ENCODE results near the gene MRPS23. TPM values are rescaled to one million over a fixed set of nuclear protein-coding genes. Genes with fewer than 3 reads are reported as not detected.
A peak's percentile ranks its signal among the peaks of the same experiment; 100 is the strongest.

Gene MRPS23
- total RNA-seq, 8 experiments from 2014 or later = 33.4 to 72.9 (median 47.4) TPM

DNA sequence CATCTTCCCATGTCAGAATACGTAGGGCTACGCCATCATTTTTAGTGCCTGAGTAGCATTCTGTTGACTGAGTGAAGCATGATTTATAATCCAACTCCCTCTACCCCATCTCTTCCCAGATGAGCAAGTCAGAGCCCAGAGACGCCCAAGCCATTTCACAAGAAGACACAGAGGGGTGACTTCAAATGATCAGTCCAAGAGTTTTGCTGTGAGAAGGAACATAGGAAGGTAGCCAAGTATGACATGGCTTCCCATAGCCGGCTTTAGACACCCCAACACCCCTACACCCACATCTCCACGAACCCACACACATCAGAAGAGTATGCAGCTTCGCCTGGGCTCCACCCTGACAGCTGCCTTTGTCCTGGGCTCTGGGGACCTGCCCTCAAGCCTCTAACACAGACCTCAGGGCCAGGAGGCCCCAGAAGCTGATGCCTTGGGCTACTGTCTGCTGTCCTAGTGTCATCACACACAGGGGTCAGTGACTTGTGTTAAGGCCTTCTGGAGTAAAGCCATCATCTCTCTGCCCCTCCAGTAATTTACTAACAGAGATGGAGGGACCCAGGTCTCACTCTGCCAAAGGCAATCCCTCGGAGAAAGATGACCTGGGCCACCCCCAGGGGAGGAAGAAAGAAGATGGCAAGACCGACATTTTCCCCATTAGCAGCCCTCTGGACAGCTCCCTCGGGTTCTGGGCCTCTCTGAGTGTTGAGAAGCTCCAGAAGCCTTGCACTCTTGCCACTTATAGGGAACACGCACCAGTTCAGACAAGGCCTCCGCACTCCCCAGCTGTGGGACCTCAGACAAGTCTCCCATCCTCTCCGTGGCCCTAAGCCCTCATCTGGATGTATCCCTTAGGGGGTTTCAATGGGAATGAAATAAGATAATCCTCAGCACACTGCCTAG lies 38.7 kb upstream of the MRPS23 start:
- WGBS, 10 experiments = 60 to 100% (median 88%) methylated on average over 1 to 6 of the region's 12 CpGs; no CpG with 5 or more reads in 3 of the 10 experiments
- ATAC-seq (replicated peaks in 6 of 8) = peak in 1 of 8 experiments; percentile 12
- H3K27ac ChIP-seq = peak overlapping the region in 1 of 2 donors; percentile 29
- peaks cover 27 to 34% of the 10 kb centered on the region in 2 donors for H3K4me1 ChIP-seq (replicated peaks in 1 of 2)
- in situ Hi-C loops (cut with MboI; ENCODE audit: low pct_unique_long_range_greater_than_20kb in 2 of 9, low sequenced_read_pairs in 9 of 9, unreplicated experiment in 9 of 9) = loop anchor here in 1 of 9 experiments (25.0 kb wide), 1 partner anchor 99 kb away; the partner anchor contains the start of gene VEZF1
- H3K4me3 ChIP-seq = no peak overlapping the region

DNA sequence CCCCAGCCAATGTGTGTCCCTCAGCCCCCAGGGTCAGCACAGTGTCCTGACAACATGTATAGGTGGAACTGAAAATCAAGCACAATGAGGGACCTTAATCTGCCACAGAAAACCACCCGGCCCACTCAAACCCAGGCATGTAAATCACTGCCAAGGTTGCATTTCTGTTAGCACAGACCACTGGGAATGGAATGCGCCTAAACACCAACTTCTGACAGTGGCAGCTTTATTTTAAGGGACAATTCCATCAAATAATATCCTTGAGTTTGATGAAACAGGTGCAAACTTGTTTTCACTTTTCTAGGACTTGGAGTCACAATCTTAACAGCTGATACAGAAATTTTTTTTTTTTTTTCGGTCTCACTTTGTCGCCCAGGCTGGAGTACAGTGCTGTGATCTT lies 37.3 kb upstream of the MRPS23 start:
- ATAC-seq (replicated peaks in 6 of 8) = no peak
- in situ Hi-C loops (cut with MboI; ENCODE audit: low pct_unique_long_range_greater_than_20kb in 2 of 9, low sequenced_read_pairs in 9 of 9, unreplicated experiment in 9 of 9) = loop anchor here in 1 of 9 experiments (25.0 kb wide), 1 partner anchor 100 kb away; the partner anchor contains the start of gene VEZF1
- 83 to 100% (median 100%) methylated on average over 1 to 4 of the region's 4 CpGs; no CpG with 5 or more reads in 3 of the 10 experiments for WGBS, 10 experiments
- H3K27ac ChIP-seq = no peak overlapping the region
- peaks cover 22 to 24% of the 10 kb centered on the region in 2 donors for H3K4me1 ChIP-seq (replicated peaks in 1 of 2)
- no peak overlapping the region for H3K4me3 ChIP-seq

DNA sequence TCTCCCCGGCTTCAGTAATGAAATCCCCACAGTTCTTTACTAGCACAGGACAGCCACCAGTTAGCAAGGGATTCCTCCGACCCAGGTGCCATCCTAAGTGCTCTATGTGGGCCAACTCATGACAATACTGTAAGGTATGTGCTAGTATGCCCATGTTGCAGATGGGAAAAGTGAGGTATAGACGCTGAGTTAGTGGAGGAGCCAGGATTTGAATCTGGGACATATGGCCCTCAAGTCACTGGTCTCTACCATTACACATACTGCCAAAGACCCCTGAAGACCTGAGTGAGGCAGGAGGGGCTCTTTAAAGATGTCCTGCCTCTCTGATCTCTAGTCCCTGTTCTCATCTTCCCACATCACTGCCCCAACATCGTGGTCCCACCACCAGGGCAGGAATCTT lies 36.2 kb upstream of the MRPS23 start:
- in situ Hi-C loops (cut with MboI; ENCODE audit: low pct_unique_long_range_greater_than_20kb in 2 of 9, low sequenced_read_pairs in 9 of 9, unreplicated experiment in 9 of 9) = loop anchor here in 1 of 9 experiments (25.0 kb wide), 1 partner anchor 101 kb away; the partner anchor contains the start of gene VEZF1
- 67 to 100% (median 80%) methylated on average over 1 to 2 of the region's 4 CpGs; no CpG with 5 or more reads in 7 of the 10 experiments for WGBS, 10 experiments
- Histone ChIP-seq H3K4me3 (no peak overlapping the region), H3K4me1 (replicated peaks in 1 of 2) (peaks cover 33 to 34% of the 10 kb centered on the region in 2 donors), H3K27ac (no peak overlapping the region)
- ATAC-seq (replicated peaks in 6 of 8) = no peak

DNA sequence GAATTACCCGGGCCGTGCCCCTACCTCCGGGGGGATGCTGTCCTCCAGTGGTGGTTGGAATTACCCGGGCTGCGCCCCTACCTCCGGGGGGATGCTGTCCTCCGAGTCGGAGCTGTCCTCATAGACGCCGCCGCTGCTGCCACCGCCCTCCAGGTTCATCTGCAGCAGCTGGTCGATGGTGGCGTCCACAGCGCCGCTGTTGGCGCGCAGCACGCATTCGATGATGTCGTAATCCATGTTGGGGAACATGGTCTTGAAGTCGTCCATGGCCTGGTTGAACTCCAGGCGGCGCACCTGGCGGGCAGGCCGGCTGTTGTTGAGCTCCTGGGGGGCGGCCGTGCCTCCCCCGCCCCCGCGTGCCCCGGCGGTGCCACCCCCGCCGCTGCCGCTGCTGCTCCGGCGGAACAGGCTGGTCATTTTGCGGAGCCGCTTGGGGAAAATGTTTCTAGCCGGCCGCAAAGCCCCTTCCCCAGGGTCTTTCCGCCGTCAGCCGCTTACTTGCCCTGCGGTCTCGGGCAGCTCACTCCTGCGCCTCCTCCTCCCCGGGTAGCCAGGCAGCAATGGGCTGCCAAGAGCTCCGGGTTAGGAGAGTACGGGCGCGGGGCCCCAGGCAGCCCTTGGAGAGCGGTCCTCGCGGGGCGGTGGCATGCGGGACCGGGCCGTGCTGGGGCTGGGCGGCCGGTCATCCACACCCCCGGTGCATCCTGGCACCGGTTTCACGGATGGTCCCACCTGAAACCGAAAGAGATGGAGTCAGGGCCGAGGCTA lies 35.5 kb upstream of the MRPS23 start:
- Histone ChIP-seq H3K4me1 (replicated peaks in 1 of 2) (peaks cover 35 to 39% of the 10 kb centered on the region in 2 donors), H3K4me3 (no peak overlapping the region), H3K27ac (no peak overlapping the region)
- ATAC-seq (replicated peaks in 6 of 8) = no peak
- in situ Hi-C loops (cut with MboI; ENCODE audit: low pct_unique_long_range_greater_than_20kb in 2 of 9, low sequenced_read_pairs in 9 of 9, unreplicated experiment in 9 of 9) = loop anchor here in 1 of 9 experiments (25.0 kb wide), 1 partner anchor 102 kb away; the partner anchor contains the start of gene VEZF1
- WGBS, 10 experiments = 77 to 100% (median 97%) methylated on average over 2 to 7 of the region's 67 CpGs; no CpG with 5 or more reads in 6 of the 10 experiments

DNA sequence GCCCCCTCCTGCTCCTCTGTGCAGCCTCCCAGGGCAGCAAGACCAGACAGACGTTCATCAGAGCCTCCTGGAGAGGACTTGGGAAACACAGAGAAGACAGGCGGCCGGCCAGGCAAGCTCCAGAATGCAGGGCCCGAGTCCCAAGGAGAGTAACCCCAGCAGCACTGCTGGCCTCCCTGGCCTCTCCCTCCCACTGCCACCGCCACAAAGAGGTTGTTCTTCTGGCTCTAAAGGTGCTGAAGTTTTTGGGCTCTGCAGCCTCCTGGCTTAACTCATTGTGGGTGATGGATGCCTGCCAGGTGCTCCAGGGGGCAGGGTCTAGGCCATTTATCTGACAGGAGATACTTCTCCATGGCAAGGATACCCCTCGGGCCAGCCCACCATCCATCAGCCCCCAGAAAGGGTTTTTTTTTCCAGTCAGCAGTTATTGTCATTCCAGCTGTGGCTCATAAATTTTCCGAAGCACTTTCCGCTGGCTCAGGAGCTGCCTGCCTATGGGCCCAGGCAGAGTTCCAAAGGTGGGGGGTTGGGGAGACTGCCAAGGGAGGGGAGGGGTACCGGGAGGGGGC lies 32.0 kb upstream of the MRPS23 start:
- WGBS, 10 experiments = 0 to 100% (median 15%) methylated on average over 1 to 2 of the region's 9 CpGs; no CpG with 5 or more reads in 4 of the 10 experiments
- peak in 5 of 8 experiments; percentile 17 to 75 (median 68) for ATAC-seq (replicated peaks in 6 of 8)

DNA sequence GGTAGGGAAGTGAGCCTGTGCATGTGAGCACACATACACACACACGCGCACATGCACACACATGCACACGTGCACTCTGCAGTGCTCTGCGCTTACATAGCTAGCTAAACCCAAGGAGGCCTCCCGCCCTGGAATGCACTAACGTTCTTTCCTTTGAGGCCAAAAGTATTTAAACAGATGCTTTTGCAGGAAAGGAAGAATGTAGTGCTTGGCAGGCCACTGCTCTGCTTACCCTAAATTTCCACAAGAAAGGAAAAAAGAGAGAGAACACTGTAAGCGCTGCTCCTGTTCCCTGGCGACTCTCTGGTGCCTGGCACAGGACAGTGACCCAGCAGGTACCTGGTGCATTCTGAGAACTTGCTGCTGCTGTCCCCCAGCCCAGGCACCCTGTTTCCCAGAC lies 31.3 kb upstream of the MRPS23 start:
- Histone ChIP-seq H3K4me3 (no peak overlapping the region), H3K4me1 (replicated peaks in 1 of 2) (peaks cover 34 to 44% of the 10 kb centered on the region in 2 donors), H3K27ac (peak overlapping the region in 1 of 2 donors; percentile 78)
- in situ Hi-C loops (cut with MboI; ENCODE audit: low pct_unique_long_range_greater_than_20kb in 2 of 9, low sequenced_read_pairs in 9 of 9, unreplicated experiment in 9 of 9) = loop anchor here in 1 of 9 experiments (25.0 kb wide), 1 partner anchor 106 kb away; the partner anchor contains the start of gene VEZF1
- 53 to 90% (median 63%) methylated on average over 1 to 5 of the region's 8 CpGs; no CpG with 5 or more reads in 5 of the 10 experiments for WGBS, 10 experiments
- peak in 5 of 8 experiments; percentile 3 to 47 (median 18) for ATAC-seq (replicated peaks in 6 of 8)

More for the DNA sequence above, 32.0 kb upstream of the MRPS23 start:
- H3K4me3 ChIP-seq = no peak overlapping the region
- peaks cover 32 to 38% of the 10 kb centered on the region in 2 donors for H3K4me1 ChIP-seq (replicated peaks in 1 of 2)
- H3K27ac ChIP-seq = peak overlapping the region in 1 of 2 donors; percentile 78
- in situ Hi-C loops (cut with MboI; ENCODE audit: low pct_unique_long_range_greater_than_20kb in 2 of 9, low sequenced_read_pairs in 9 of 9, unreplicated experiment in 9 of 9) = loop anchor here in 1 of 9 experiments (25.0 kb wide), 1 partner anchor 105 kb away; the partner anchor contains the start of gene VEZF1

DNA sequence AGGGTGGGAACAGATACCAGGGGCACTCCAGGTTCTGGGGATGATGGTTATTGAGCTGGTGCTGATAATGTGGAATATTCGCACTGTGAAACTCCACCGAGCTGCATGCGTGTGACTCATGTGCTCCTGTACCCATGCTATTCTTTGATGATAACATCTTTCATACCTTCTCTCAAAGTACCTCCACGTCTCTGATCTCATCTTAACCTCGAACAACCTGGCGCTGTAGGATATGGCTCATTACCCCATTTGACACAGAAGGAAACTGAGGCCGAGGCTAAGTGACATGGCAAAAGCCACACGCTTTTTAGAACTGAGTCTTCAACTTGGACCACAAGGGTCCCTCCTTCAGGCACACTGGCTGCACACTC lies 30.2 kb upstream of the MRPS23 start:
- in situ Hi-C loops (cut with MboI; ENCODE audit: low pct_unique_long_range_greater_than_20kb in 2 of 9, low sequenced_read_pairs in 9 of 9, unreplicated experiment in 9 of 9) = loop anchor here in 1 of 9 experiments (25.0 kb wide), 1 partner anchor 107 kb away; the partner anchor contains the start of gene VEZF1
- Histone ChIP-seq H3K4me1 (replicated peaks in 1 of 2) (peaks cover 45 to 54% of the 10 kb centered on the region in 2 donors), H3K27ac (no peak overlapping the region), H3K4me3 (no peak overlapping the region)
- WGBS, 10 experiments = 77 to 100% (median 92%) methylated on average over 1 to 6 of the region's 8 CpGs; no CpG with 5 or more reads in 2 of the 10 experiments
- ATAC-seq (replicated peaks in 6 of 8) = no peak

DNA sequence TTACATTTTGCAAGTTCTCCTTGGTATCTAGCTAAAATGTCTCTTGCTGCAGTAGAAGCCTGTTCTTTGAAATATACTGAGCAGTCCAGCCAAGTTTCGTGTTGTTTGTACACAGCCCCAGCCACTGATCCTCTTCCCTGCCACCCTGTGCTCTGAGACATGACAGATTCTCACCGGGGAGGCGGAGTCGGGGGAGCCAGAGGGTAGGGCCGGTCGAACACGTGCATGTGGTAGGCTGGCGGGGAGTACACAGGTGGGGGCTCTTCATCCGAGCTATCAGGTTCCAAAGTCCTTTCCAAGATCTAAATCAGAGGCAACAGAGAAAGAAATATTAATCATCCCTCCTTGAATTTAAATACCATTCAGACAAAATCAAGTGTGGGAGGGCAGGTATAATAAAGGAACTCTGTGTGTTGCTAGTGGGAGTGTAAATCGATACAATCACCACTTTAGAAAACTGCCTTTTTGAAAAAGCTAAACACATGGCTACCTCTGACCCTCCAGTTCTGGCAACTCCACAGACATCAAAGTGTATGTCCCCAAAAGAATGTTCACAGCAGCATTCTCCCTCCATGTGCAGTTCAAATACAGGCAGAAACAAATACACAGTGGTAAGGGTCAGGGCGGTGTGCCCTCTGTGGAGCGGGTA lies 29.7 kb upstream of the MRPS23 start:
- peaks cover 50 to 59% of the 10 kb centered on the region in 2 donors for H3K4me1 ChIP-seq (replicated peaks in 1 of 2)
- 20 to 100% (median 45%) methylated on average over 1 to 11 of the region's 12 CpGs; no CpG with 5 or more reads in 1 of the 10 experiments for WGBS, 10 experiments
- no peak overlapping the region for H3K4me3 ChIP-seq
- in situ Hi-C loops (cut with MboI; ENCODE audit: low pct_unique_long_range_greater_than_20kb in 2 of 9, low sequenced_read_pairs in 9 of 9, unreplicated experiment in 9 of 9) = loop anchor here in 3 of 9 experiments (10.0 to 25.0 kb wide), 3 partner anchors 105 to 115 kb away; partner anchors contain the start of gene VEZF1 (in 2 of the 3)
- peak in 1 of 8 experiments; percentile 7 for ATAC-seq (replicated peaks in 6 of 8)
- no peak overlapping the region for H3K27ac ChIP-seq

DNA sequence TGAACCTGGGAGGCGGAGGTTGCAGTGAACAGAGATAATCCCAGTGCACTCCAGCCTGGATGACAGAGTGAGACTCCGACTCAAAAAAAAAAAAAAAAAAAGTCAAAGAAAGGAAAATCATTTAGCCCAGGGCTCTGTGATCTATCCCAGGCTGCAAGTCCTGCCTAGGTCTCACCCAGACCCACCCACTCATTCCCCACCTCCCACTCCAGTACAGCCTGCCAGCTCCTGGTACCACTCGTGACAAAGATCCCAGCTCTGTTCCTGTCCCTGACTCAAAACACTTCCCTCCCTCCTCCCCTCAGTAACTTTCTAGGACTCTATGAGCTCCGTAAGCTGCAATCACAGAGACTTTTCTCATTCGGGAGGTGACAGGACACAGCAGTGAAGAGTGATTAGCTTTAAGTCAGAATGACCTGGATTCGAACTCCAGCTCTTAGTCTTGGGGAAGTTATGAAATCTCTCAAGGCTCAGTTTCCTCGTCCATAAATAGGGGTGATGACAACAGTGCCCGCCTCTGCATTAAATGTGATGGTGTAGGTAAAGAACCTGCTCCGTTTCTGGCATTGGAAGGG lies 28.0 kb upstream of the MRPS23 start:
- 50 to 95% (median 75%) methylated on average over 1 to 5 of the region's 9 CpGs; no CpG with 5 or more reads in 2 of the 10 experiments for WGBS, 10 experiments
- no peak overlapping the region for H3K4me3 ChIP-seq
- ATAC-seq (replicated peaks in 6 of 8) = no peak
- H3K27ac ChIP-seq = no peak overlapping the region
- H3K4me1 ChIP-seq (replicated peaks in 1 of 2) = peaks cover 58 to 68% of the 10 kb centered on the region in 2 donors
- in situ Hi-C loops (cut with MboI; ENCODE audit: low pct_unique_long_range_greater_than_20kb in 2 of 9, low sequenced_read_pairs in 9 of 9, unreplicated experiment in 9 of 9) = loop anchor here in 3 of 9 experiments (10.0 to 25.0 kb wide), 3 partner anchors 107 to 117 kb away; partner anchors contain the start of gene VEZF1 (in 2 of the 3)

DNA sequence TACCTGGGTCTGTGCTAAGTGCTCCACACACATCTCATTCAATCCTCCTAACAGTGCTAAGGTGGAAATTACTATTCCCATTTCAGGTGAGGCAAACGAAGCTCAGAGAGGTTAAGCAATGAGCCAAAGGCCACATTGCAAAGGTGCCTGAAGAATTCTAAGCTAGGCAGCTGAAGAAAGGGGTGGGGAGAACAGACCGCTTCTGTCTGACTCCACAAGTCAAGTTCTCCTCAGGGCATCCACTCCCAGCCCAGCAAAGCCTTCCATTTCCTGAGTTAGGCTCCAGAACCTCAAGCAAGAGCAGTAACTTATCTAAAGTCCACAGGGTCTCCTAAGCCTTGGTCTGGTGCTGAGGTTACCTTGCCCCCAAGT lies 27.0 kb upstream of the MRPS23 start:
- no peak overlapping the region for H3K4me3 ChIP-seq
- peak in 1 of 8 experiments; percentile 2 for ATAC-seq (replicated peaks in 6 of 8)
- in situ Hi-C loops (cut with MboI; ENCODE audit: low pct_unique_long_range_greater_than_20kb in 2 of 9, low sequenced_read_pairs in 9 of 9, unreplicated experiment in 9 of 9) = loop anchor here in 3 of 9 experiments (10.0 to 25.0 kb wide), 3 partner anchors 108 to 118 kb away; partner anchors contain the start of gene VEZF1 (in 2 of the 3)
- peaks cover 47 to 61% of the 10 kb centered on the region in 2 donors for H3K4me1 ChIP-seq (replicated peaks in 1 of 2)
- H3K27ac ChIP-seq = no peak overlapping the region
- WGBS, 10 experiments = 60 to 100% (median 92%) methylated on average over 1 to 2 of the region's 2 CpGs; no CpG with 5 or more reads in 5 of the 10 experiments
